ENCODE measurements around the gene SMC1A.
"Not testable (repeated sequence)": the region's sequence is repeated elsewhere in the genome, so short reads cannot be mapped to it uniquely, and the experiment has no call there.

The SMC1A gene

DNA sequence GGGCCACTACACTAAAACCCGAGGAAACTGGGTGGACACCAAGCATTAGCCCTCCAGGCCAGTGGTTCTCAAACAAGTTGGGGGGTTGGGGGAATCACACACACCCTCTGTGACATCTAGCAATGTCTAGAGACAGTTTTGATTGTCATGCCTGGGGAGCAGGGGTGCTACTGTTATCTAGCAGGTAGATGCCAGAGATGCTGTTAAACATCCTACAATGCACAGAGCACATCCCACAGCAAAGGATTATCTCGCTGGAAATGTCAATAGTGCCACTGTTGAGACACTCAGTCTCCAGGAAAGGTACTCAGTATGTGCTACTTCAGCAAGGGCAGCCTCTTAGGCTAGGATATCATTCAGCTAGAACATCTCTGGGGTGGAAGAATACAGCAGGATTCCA, 1.3 kb downstream of the SMC1A start:
- ATAC-seq: no peak
- no peak for TF ChIP-seq ZFP30 (CRISPR knock-in tag; IDR thresholded peaks at IDR 0.05)
- no peak for TF ChIP-seq ZC3H10 (CRISPR knock-in tag; IDR thresholded peaks at IDR 0.05)
- TF ChIP-seq, protein P1, sequence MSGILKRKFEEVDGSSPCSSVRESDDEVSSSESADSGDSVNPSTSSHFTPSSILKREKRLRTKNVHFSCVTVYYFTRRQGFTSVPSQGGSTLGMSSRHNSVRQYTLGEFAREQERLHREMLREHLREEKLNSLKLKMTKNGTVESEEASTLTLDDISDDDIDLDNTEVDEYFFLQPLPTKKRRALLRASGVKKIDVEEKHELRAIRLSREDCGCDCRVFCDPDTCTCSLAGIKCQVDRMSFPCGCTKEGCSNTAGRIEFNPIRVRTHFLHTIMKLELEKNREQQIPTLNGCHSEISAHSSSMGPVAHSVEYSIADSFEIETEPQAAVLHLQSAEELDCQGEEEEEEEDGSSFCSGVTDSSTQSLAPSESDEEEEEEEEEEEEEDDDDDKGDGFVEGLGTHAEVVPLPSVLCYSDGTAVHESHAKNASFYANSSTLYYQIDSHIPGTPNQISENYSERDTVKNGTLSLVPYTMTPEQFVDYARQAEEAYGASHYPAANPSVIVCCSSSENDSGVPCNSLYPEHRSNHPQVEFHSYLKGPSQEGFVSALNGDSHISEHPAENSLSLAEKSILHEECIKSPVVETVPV (CRISPR knock-in tag; IDR thresholded peaks at IDR 0.05): no peak
- no peak for TF ChIP-seq ZNF565 (CRISPR knock-in tag; conservative IDR thresholded peaks at IDR 0.05; ENCODE audit: low read depth)
- TF ChIP-seq ZNF8 (CRISPR knock-in tag; IDR thresholded peaks at IDR 0.05): no peak
- TF ChIP-seq TCF4 (CRISPR knock-in tag; IDR thresholded peaks at IDR 0.05; ENCODE audit: borderline replicate concordance): no peak
- no peak for TF ChIP-seq CSDC2 (CRISPR knock-in tag; IDR thresholded peaks at IDR 0.05)
- TF ChIP-seq RARB (CRISPR knock-in tag; IDR thresholded peaks at IDR 0.05): no peak
- no peak for TF ChIP-seq TOX (CRISPR knock-in tag; IDR thresholded peaks at IDR 0.05; ENCODE audit: borderline replicate concordance)
- no peak for TF ChIP-seq ZNF70 (CRISPR knock-in tag; IDR thresholded peaks at IDR 0.05)
- TF ChIP-seq SNAI2 (CRISPR knock-in tag; IDR thresholded peaks at IDR 0.05): no peak
- no peak for TF ChIP-seq ARNTL (CRISPR knock-in tag; IDR thresholded peaks at IDR 0.05; ENCODE audit: borderline replicate concordance, low read depth)
- TF ChIP-seq GLIS3 (CRISPR knock-in tag; IDR thresholded peaks at IDR 0.05): no peak
- no peak for TF ChIP-seq PATZ1 (CRISPR knock-in tag; IDR thresholded peaks at IDR 0.05; ENCODE audit: borderline replicate concordance)
- TF ChIP-seq, protein P2, sequence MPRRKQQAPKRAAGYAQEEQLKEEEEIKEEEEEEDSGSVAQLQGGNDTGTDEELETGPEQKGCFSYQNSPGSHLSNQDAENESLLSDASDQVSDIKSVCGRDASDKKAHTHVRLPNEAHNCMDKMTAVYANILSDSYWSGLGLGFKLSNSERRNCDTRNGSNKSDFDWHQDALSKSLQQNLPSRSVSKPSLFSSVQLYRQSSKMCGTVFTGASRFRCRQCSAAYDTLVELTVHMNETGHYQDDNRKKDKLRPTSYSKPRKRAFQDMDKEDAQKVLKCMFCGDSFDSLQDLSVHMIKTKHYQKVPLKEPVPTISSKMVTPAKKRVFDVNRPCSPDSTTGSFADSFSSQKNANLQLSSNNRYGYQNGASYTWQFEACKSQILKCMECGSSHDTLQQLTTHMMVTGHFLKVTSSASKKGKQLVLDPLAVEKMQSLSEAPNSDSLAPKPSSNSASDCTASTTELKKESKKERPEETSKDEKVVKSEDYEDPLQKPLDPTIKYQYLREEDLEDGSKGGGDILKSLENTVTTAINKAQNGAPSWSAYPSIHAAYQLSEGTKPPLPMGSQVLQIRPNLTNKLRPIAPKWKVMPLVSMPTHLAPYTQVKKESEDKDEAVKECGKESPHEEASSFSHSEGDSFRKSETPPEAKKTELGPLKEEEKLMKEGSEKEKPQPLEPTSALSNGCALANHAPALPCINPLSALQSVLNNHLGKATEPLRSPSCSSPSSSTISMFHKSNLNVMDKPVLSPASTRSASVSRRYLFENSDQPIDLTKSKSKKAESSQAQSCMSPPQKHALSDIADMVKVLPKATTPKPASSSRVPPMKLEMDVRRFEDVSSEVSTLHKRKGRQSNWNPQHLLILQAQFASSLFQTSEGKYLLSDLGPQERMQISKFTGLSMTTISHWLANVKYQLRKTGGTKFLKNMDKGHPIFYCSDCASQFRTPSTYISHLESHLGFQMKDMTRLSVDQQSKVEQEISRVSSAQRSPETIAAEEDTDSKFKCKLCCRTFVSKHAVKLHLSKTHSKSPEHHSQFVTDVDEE (CRISPR knock-in tag; IDR thresholded peaks at IDR 0.05): no peak
- TF ChIP-seq, protein P3, sequence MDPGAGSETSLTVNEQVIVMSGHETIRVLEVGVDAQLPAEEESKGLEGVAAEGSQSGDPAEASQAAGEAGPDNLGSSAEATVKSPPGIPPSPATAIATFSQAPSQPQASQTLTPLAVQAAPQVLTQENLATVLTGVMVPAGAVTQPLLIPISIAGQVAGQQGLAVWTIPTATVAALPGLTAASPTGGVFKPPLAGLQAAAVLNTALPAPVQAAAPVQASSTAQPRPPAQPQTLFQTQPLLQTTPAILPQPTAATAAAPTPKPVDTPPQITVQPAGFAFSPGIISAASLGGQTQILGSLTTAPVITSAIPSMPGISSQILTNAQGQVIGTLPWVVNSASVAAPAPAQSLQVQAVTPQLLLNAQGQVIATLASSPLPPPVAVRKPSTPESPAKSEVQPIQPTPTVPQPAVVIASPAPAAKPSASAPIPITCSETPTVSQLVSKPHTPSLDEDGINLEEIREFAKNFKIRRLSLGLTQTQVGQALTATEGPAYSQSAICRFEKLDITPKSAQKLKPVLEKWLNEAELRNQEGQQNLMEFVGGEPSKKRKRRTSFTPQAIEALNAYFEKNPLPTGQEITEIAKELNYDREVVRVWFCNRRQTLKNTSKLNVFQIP (CRISPR knock-in tag; IDR thresholded peaks at IDR 0.05; ENCODE audit: borderline replicate concordance, low read depth): no peak

GRCh38 chrX:53420351-53420750, 2.1 kb downstream of the SMC1A start:
- not testable (repeated sequence) for ATAC-seq

GRCh38 chrX:53412446-53412845, 10.0 kb downstream of the SMC1A start:
- ATAC-seq: no peak
- no peak for TF ChIP-seq PATZ1 (CRISPR knock-in tag; IDR thresholded peaks at IDR 0.05; ENCODE audit: borderline replicate concordance)
- no peak for TF ChIP-seq RARB (CRISPR knock-in tag; IDR thresholded peaks at IDR 0.05)
- no peak for TF ChIP-seq SNAI2 (CRISPR knock-in tag; IDR thresholded peaks at IDR 0.05)
- no peak for TF ChIP-seq ZC3H10 (CRISPR knock-in tag; IDR thresholded peaks at IDR 0.05)
- TF ChIP-seq TCF4 (CRISPR knock-in tag; IDR thresholded peaks at IDR 0.05; ENCODE audit: borderline replicate concordance): no peak
- no peak for TF ChIP-seq ZNF70 (CRISPR knock-in tag; IDR thresholded peaks at IDR 0.05)
- TF ChIP-seq, protein P2 (CRISPR knock-in tag; IDR thresholded peaks at IDR 0.05): no peak
- no peak for TF ChIP-seq PPARA (CRISPR knock-in tag; IDR thresholded peaks at IDR 0.05; ENCODE audit: borderline replicate concordance)
- TF ChIP-seq, protein P3 (CRISPR knock-in tag; IDR thresholded peaks at IDR 0.05; ENCODE audit: borderline replicate concordance, low read depth): no peak
- no peak for TF ChIP-seq BACH2 (CRISPR knock-in tag; IDR thresholded peaks at IDR 0.05; ENCODE audit: borderline replicate concordance)
- TF ChIP-seq GLIS3 (CRISPR knock-in tag; IDR thresholded peaks at IDR 0.05): no peak
- TF ChIP-seq CSDC2 (CRISPR knock-in tag; IDR thresholded peaks at IDR 0.05): no peak
- no peak for TF ChIP-seq OSR1 (CRISPR knock-in tag; IDR thresholded peaks at IDR 0.05)
- no peak for TF ChIP-seq ZFP30 (CRISPR knock-in tag; IDR thresholded peaks at IDR 0.05)
- no peak for TF ChIP-seq ZFP3 (CRISPR knock-in tag; IDR thresholded peaks at IDR 0.05)
- TF ChIP-seq ZNF8 (CRISPR knock-in tag; IDR thresholded peaks at IDR 0.05): no peak
- TF ChIP-seq, protein P1 (CRISPR knock-in tag; IDR thresholded peaks at IDR 0.05): no peak

Data from SK-N-SH treated with all-trans-retinoic acid at 6 μM for 48 hours (cell line).